Peyer's patch (tissue), 4 donors: ENCODE measurements around the gene CLEC16A. TPM values are rescaled to one million over a fixed set of nuclear protein-coding genes. Genes with fewer than 3 reads are reported as not detected.

Experiments
- DNase-seq, 3 donors: peaks; one replicate each; pipeline ENCODE4 v3.0.0-alpha.2; 2017 to 2019
- H3K27ac ChIP-seq, 4 donors: fragments of 200-600 bp; sonication (generic); one replicate each; pipeline ENCODE4 v1.5.1; 2016 to 2019
- H3K27me3 ChIP-seq, 2 donors: fragments of 200-600 bp; sonication (generic); one replicate each; pipeline ENCODE4 v1.5.1; 2019
- H3K36me3 ChIP-seq, 3 donors: fragments of 200-600 bp; sonication (generic); one replicate each; pipeline ENCODE4 v1.5.1; 2016 to 2019
- H3K4me1 ChIP-seq, 4 donors: fragments of 200-600 bp; sonication (generic); one replicate each; pipeline ENCODE4 v1.5.1; 2016 to 2019
- H3K4me3 ChIP-seq, 4 donors: fragments of 200-600 bp; sonication (generic); 1 replicate in 3 of 4; 2 replicates in 1 of 4; pipeline ENCODE4 v1.5.1; 2016 to 2019; ENCODE audit warnings: mild to moderate bottlenecking in 1 of 4
- H3K9me3 ChIP-seq, 4 donors: fragments of 200-600 bp; sonication (generic); one replicate each; pipeline ENCODE4 v1.5.1; 2016 to 2019; ENCODE audit warnings: mild to moderate bottlenecking in 1 of 4
- POLR2A ChIP-seq, 2 donors: fragments of 450-650 bp; IDR thresholded peaks; one replicate each; pipeline ENCODE4 v1.5.1; 2017; ENCODE audit warnings: antibody characterized with exemption in 2 of 2, mild to moderate bottlenecking in 2 of 2, moderate library complexity in 2 of 2
- total RNA-seq, 4 donors: library from RNA; depleted of rRNA; stranded (reverse); fragments of >200 nt; gene quantifications; one replicate each; pipeline ENCODE4 v1.1.0, GENCODE V29; 2016
- TF ChIP-seq, protein P1 (sequence below), 6 experiments: fragments of 450-650 bp in 4 of 6; fragments of 200-600 bp in 2 of 6; sonication (generic) in 1 of 6; IDR thresholded peaks; one replicate each; pipeline ENCODE4 v1.5.1; 2017 to 2019; ENCODE audit warnings: antibody characterized with exemption in 6 of 6, mild to moderate bottlenecking in 3 of 6, moderate library complexity in 1 of 6

Gene CLEC16A
- total RNA-seq, 4 donors from 2014 or later: 37.8 to 139 (median 64.3) TPM

DNA sequence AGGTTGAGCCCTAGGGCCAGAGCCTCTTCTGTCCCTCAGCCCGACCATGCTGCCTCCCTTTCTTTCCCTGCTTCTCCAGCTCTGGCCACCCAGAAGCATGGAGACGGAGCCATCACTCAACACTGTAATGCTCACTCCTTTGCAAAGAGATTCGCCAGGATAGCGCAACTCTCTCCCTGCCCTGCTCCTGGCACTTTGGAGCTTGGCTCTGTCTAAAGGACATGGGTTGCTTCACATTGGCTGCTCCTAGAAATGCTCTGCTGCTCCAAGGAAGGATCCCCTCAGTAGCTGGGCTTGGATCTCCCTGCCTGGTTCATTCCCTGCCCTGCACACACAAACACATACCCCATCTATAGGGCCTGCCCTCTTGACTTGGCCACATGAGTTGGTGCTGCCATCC, 76.0 kb downstream of the CLEC16A start:
- peaks cover 0 to 25% (median 2%) of the 10 kb centered on the region in 4 donors for H3K4me1 ChIP-seq
- H3K27me3 ChIP-seq: no peaks in the 10 kb centered on the region
- no peak overlapping the region for H3K4me3 ChIP-seq
- H3K27ac ChIP-seq: no peak overlapping the region
- H3K36me3 ChIP-seq: peaks cover 0 to 33% (median 0%) of the 10 kb centered on the region in 3 donors
- no peaks in the 10 kb centered on the region for H3K9me3 ChIP-seq
- TF ChIP-seq, protein P1, sequence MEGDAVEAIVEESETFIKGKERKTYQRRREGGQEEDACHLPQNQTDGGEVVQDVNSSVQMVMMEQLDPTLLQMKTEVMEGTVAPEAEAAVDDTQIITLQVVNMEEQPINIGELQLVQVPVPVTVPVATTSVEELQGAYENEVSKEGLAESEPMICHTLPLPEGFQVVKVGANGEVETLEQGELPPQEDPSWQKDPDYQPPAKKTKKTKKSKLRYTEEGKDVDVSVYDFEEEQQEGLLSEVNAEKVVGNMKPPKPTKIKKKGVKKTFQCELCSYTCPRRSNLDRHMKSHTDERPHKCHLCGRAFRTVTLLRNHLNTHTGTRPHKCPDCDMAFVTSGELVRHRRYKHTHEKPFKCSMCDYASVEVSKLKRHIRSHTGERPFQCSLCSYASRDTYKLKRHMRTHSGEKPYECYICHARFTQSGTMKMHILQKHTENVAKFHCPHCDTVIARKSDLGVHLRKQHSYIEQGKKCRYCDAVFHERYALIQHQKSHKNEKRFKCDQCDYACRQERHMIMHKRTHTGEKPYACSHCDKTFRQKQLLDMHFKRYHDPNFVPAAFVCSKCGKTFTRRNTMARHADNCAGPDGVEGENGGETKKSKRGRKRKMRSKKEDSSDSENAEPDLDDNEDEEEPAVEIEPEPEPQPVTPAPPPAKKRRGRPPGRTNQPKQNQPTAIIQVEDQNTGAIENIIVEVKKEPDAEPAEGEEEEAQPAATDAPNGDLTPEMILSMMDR (IDR thresholded peaks at IDR 0.05): no peak
- no peak for TF ChIP-seq POLR2A (IDR thresholded peaks at IDR 0.05)
- DNase-seq: no peak

DNA sequence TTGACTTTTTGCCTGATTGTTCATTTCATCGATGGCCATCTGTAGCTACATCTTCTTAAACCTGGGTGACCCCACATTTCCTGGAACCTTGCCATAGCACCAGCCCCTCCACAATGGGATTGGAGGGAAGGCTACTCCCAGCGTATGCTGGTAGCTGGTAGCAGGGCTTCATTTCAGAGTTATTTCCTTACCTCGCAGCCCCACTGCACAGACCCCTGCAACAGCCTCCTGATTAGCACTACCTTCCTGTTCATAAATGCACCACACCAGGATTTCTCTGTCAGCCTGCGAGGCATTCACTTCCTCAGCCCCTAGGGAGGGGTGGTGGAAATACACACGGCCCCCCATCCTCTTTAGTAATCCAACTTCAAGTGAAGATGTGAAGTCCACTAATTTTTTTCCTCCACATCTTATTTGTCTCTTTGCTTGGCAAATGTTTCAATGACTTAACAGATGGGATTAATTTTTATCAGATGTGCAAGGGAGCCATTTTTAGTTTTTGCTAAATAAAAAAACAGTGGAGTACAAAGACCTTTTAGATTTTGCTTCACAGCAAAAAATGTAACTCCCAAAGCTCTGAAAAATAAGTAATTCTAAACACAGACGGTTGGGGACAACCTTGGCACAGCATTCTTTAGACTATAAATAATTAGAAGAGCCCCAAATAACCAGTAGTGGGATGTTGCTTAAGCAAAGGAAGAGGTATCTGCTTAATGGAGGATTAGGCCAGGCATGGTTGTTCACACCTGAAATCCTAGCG, 76.6 kb downstream of the CLEC16A start:
- TF ChIP-seq, protein P1 (IDR thresholded peaks at IDR 0.05): no peak
- TF ChIP-seq POLR2A (IDR thresholded peaks at IDR 0.05): no peak
- no peaks in the 10 kb centered on the region for H3K27me3 ChIP-seq
- no peak overlapping the region for H3K4me3 ChIP-seq
- no peaks in the 10 kb centered on the region for H3K9me3 ChIP-seq
- H3K36me3 ChIP-seq: peaks cover 0 to 39% (median 0%) of the 10 kb centered on the region in 3 donors
- H3K27ac ChIP-seq: no peak overlapping the region
- DNase-seq: no peak
- H3K4me1 ChIP-seq: peaks cover 0 to 22% (median 2%) of the 10 kb centered on the region in 4 donors

DNA sequence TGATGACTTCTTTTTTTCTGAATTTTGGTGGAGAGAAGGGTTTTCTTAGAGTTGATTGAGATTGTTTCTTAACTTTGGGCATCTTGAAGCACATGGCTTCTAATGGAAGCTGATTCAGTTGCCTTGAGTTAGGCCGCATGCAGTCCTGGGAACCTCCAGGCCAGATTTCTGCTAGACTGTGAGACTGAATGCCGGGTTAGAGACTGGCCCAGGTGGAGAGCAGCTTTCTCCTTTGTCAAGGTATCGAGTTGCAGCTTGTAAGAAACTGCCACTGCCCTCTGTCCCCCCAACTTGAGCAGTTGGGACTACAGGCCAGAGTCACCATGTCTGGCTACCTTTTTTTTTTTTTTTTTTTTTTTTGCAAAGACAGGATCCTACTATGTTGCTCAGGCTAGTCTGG, 77.6 kb downstream of the CLEC16A start:
- DNase-seq: no peak
- Histone ChIP-seq H3K4me1 (peaks cover 0 to 13% (median 2%) of the 10 kb centered on the region in 4 donors), H3K27me3 (no peaks in the 10 kb centered on the region), H3K9me3 (no peaks in the 10 kb centered on the region), H3K36me3 (peaks cover 0 to 48% (median 0%) of the 10 kb centered on the region in 3 donors), H3K27ac (no peak overlapping the region), H3K4me3 (no peak overlapping the region)
- TF ChIP-seq, protein P1 (IDR thresholded peaks at IDR 0.05): no peak
- no peak for TF ChIP-seq POLR2A (IDR thresholded peaks at IDR 0.05)

DNA sequence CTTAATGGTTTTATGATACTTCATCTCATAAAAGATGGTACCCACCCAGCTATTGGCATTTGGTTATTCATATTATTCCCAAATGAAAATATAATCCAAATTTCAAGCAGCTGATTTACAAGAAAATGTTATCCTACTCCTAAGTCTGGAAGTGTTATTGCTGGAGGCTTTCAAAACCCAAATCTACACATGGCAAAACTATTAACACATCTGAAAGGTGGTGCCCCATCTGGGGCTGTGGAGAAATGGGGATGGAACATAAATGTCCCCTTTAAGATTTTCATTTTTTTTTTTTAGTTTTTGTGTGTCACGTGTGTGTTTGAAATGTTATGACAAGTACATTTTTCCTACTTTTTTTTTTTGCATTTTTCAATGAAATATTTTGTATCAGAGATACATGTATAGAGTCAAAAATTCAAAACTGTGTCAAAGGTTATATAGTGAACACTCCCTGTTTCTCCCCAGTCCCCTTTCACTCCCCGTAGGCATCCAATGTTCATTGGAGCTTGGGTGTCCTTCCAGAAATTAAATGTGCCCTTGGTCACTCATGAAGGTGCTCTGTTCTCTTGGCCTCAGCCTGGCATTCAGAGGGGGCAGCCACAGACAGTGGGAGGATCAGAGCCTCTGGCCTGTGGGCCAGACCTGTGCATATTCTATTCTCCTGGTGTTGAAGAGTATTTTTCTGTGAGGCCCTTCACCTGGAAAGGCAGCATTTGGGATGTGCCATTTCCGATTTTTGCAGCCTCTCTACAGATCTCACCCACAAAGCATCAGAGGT, 79.1 kb downstream of the CLEC16A start:
- no peak for DNase-seq
- Histone ChIP-seq H3K9me3 (no peaks in the 10 kb centered on the region), H3K4me3 (no peak overlapping the region), H3K27ac (no peak overlapping the region), H3K4me1 (peaks cover 0 to 13% (median 0%) of the 10 kb centered on the region in 4 donors), H3K27me3 (no peaks in the 10 kb centered on the region), H3K36me3 (peaks cover 0 to 60% (median 0%) of the 10 kb centered on the region in 3 donors)
- TF ChIP-seq, protein P1 (IDR thresholded peaks at IDR 0.05): no peak
- TF ChIP-seq POLR2A (IDR thresholded peaks at IDR 0.05): no peak

DNA sequence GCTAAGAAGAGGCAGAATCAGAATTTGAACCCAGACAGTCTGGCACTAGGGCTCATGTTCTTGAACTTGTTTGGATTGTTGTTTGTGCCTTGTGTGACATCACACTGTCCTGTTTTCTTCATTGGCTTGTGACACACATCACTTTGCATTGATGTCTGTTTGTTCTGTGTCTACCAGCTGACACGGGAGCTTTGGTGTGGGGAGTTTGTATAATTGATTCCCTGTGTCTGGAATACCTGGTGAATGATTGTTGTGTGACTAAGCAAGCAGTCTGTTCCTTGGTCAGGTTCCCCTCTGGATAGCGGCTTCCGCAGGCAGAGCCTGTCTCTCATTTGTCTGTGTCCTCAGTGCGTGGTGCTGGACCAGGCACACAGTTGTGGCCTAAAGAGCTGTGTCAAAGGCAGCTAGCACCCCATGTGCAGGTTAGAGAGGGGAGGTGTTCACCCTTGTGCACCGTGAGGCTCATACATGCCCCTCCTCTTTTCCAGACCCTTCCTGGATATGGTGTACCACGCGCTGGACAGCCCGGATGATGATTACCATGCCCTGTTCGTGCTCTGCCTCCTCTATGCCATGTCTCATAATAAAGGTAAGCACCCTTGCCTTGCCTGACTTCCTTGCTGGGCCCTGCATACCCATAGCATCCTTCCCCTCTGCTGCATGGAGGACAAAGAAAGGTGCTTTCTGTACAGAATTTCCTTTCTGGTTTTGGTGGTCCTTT, 80.1 kb downstream of the CLEC16A start:
- H3K4me1 ChIP-seq: peaks cover 0 to 13% (median 0%) of the 10 kb centered on the region in 4 donors
- no peak overlapping the region for H3K27ac ChIP-seq
- no peak for TF ChIP-seq POLR2A (IDR thresholded peaks at IDR 0.05)
- TF ChIP-seq, protein P1 (IDR thresholded peaks at IDR 0.05): no peak
- peaks cover 0 to 67% (median 0%) of the 10 kb centered on the region in 3 donors for H3K36me3 ChIP-seq
- DNase-seq: no peak
- H3K4me3 ChIP-seq: no peak overlapping the region
- H3K27me3 ChIP-seq: no peaks in the 10 kb centered on the region
- H3K9me3 ChIP-seq: no peaks in the 10 kb centered on the region
